DMS153 (cell line): ENCODE results near the gene H2BK1.

Experiments used
- DNase-seq: peaks from one replicate; lab custom pipeline; 2025; lab: John Stamatoyannopoulos, UW

The H2BK1 gene

GRCh38 chr7:151178236-151178635, 32.1 kb downstream of the H2BK1 start:
- no peak for DNase-seq

GRCh38 chr7:151177310-151177709, 33.0 kb downstream of the H2BK1 start:
- no peak for DNase-seq

DNA sequence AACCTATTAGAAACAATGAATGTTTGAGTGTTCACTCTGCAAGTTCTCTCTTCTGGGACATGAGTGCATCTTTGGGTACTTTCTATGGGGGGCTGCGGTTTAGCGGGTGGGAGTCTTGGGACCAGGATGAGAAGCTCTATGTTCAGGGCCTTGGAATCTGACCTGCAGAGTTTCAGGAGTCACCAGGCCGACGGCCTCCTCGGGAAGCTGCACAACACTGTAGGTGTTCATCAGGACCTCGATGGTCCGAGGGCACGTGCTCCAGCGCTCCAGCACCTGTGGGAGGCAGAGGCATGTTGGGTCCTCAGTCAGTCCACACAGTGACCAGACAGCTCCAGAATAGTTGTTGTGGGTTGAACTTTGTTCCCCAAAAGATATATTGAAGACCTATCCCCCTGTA, 33.9 kb downstream of the H2BK1 start:
- DNase-seq = no peak

GRCh38 chr7:151175793-151176311, 34.4 kb downstream of the H2BK1 start:
- no peak for DNase-seq

- DNase-seq = no peak
These were observed 35.1 kb downstream of the H2BK1 start for GRCh38 chr7:151175047-151175792.

- DNase-seq = no peak
These were observed 35.8 kb downstream of the H2BK1 start for GRCh38 chr7:151174246-151175046.

GRCh38 chr7:151173386-151174245, 36.7 kb downstream of the H2BK1 start:
- no peak for DNase-seq

DNA sequence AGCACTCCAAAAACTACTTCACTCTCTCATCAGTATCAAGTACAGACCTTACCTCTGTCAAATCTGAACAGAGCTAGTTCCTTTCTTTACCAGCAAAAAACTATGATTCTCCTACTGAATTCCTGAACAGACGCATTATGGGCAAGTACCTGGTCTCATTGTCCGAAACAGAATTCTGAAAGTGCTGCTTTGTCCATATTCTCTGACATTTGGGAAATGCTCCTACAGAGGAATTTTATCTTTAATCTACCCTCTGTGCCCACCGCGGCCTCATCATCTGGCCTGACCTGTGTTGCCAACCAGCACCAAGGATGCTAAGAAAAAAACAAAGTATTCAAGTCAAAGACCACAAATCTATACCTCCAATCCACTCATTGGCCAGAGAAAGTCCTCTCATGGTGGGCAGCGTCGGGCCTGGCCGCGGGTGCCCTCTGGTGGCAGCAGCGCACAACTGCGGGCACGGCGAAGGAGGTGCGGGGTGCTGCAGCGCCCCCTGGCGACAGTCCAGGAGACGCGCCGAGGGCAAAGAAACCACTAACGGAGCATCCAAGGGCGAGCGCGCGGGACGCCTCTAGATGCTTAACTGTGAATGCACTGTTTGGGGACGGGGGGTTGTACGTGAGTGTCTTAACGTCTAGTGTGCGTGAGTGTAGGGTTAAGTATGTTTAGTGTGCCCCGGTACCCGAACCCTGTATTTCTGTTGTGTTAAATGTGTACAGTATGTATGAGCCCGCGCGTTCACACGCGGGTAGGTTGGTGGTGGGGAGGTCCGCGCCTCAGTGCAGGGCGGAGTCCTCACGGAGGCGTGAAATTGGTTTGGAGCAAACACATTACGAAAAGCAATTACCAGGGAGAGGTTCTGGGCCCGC, 37.8 kb downstream of the H2BK1 start:
- peak; percentile 22 for DNase-seq

- no peak for DNase-seq
These were observed 41.5 kb downstream of the H2BK1 start for GRCh38 chr7:151168787-151169162.

DNA sequence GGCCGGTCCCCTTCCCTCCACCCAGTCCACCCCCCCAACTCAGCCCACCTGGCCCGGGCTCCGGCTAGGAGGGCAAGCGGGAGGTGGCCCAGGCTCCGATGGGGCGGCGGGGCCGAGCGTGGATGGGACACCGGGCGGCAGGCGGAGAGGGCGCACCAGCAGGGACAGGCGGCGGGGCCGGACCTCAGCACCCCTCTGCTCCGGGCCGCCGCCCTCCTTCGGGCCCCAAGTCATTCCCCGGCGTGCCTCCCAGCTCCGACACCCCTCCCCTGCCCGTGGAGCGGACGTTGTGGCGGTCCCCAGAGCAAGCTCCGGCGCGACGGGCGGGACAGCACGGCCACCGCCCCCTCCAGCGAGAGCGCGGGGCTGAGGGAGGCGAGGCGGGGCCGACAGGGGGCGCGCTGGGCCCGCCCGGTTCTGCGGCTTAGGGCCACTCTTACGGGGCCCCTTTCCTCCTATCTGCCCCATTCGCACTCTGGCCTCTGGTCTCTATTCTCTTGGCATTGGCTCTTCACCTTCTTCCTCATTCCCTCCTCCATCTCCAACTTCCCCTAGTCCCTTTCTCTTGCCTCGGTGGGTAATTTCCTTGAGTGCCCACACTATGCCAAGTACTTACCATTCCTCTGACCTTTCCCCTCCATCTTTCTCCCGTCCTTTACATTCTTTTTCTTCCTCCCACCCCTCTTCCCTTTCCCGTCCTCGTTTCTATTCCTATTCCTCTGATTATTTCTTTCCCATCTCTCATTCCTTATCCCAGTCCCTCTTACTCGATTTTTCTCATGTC, 42.1 kb downstream of the H2BK1 start:
- DNase-seq = no peak

DNA sequence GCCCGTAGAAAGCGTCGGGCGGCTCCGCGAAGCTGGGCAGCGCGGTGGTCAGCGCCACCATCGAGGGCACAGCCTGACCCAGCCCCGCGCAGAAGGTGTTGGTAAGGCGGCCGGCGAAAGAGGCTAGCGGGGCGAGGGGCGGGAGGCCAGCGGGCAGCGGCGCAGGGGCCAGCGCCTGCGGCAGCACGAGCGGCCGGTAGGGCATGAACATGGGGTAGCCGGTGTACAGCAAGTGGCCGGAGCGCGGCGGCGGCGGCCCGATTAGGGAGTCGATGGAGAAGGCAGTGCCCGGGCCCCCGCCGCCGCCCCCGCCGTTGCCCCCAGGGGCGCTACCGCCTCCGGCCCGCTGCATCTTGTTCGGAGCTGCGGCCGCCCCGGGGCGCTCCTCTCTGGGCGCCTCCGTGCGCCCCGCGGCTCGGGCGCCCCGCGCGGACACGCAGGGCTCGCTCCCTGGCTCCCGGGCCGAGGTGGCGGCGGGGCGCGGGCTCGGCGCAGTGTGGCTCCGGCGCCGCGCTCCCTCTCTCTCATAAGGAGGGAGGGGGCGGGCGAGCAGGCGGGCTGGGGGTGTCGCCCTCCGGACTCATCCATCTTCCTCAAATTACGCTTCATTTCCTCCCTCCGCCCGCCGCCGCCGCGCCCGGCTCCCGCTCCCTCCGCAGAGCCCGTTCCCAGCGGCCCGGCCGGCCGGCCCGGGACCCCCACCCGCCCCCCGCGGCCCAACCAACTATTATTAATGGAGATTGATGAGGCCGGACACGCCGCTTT, 42.9 kb downstream of the H2BK1 start, which contains the start of gene GBX1:
Gene GBX1 (minus strand): TSS at position 498 of the 765 bp plus-strand sequence. CDS start 146 bp downstream, at position 352.
- no peak for DNase-seq

DNA sequence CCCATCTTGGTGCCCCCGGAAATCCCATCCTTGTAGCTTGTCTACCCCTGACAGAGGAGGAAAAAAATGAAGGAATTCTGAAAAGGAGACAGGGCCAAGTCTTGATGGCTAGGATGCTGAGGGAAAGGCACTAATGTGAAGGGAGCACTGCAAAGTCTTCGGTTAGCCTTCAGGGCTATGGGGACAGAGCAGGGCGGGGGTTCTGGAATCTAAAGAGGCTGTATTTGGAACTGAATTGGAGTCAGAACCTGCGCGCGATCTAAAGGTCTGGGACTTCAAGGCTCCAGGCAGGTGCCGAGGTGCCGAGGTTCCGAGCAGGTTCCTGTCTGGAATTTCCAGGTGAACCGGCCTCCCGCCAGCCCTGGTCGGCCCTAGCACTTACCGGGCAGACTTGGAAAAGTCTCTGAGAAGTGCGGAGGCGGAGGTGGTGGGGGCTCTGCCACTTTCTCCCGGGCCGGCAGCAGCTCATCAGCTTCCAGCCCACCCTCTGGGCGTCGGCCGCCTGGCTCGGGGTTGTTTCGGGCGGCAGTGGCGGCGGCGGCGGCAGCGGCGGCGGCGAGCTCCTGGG, 43.6 kb downstream of the H2BK1 start:
- DNase-seq = no peak

GRCh38 chr7:151161757-151162156, 48.5 kb downstream of the H2BK1 start:
- no peak for DNase-seq
